Measurements from ENCODE around the gene IGF2R.
"Not testable (repeated sequence)": the region's sequence is repeated elsewhere in the genome, so short reads cannot be mapped to it uniquely, and the experiment has no call there.

The IGF2R gene

GRCh38 chr6:159951772-159952171, 17.1 kb upstream of the IGF2R start:
- no peak for DNase-seq (ENCODE audit: low read depth in 2 of 2)

GRCh38 chr6:159952289-159953005, 16.4 kb upstream of the IGF2R start:
- DNase-seq (ENCODE audit: low read depth in 2 of 2) = no peak

- DNase-seq (ENCODE audit: low read depth in 2 of 2) = no peak
Observed at GRCh38 chr6:159953091-159953601, 15.7 kb upstream of the IGF2R start.

GRCh38 chr6:159955945-159956361, 12.9 kb upstream of the IGF2R start:
- no peak for DNase-seq (ENCODE audit: low read depth in 2 of 2)

- DNase-seq (ENCODE audit: low read depth in 2 of 2) = no peak
Observed at GRCh38 chr6:159957071-159957673, 11.7 kb upstream of the IGF2R start.

GRCh38 chr6:159959165-159959975, 9.5 kb upstream of the IGF2R start:
- DNase-seq (ENCODE audit: low read depth in 2 of 2) = no peak

- no peak for DNase-seq (ENCODE audit: low read depth in 2 of 2)
Observed at GRCh38 chr6:159959976-159960384, 8.9 kb upstream of the IGF2R start.

- DNase-seq (ENCODE audit: low read depth in 2 of 2) = no peak
Observed at GRCh38 chr6:159960485-159960884, 8.4 kb upstream of the IGF2R start.

- DNase-seq (ENCODE audit: low read depth in 2 of 2) = no peak
Observed at GRCh38 chr6:159961528-159961927, 7.4 kb upstream of the IGF2R start.

- no peak for DNase-seq (ENCODE audit: low read depth in 2 of 2)
Observed at GRCh38 chr6:159963111-159963510, 5.8 kb upstream of the IGF2R start.

GRCh38 chr6:159964046-159964445, 4.8 kb upstream of the IGF2R start:
- DNase-seq (ENCODE audit: low read depth in 2 of 2) = no peak

- DNase-seq (ENCODE audit: low read depth in 2 of 2) = no peak
Observed at GRCh38 chr6:159966339-159966738, 2.5 kb upstream of the IGF2R start.

- no peak for DNase-seq (ENCODE audit: low read depth in 2 of 2)
Observed at GRCh38 chr6:159966981-159967380, 1.9 kb upstream of the IGF2R start.

- not testable (repeated sequence) for DNase-seq (ENCODE audit: low read depth in 2 of 2)
Observed at GRCh38 chr6:159967621-159968020, 1.3 kb upstream of the IGF2R start.

- no peak for DNase-seq (ENCODE audit: low read depth in 2 of 2)
Observed at GRCh38 chr6:159969204-159969912, 476 bp downstream of the IGF2R start.

- no peak for DNase-seq (ENCODE audit: low read depth in 2 of 2)
Observed at GRCh38 chr6:159969921-159970320, 1.0 kb downstream of the IGF2R start.

GRCh38 chr6:159970659-159971063, 1.8 kb downstream of the IGF2R start:
- no peak for DNase-seq (ENCODE audit: low read depth in 2 of 2)

GRCh38 chr6:159971341-159972178, 2.7 kb downstream of the IGF2R start:
- DNase-seq (ENCODE audit: low read depth in 2 of 2) = no peak

- no peak for DNase-seq (ENCODE audit: low read depth in 2 of 2)
Observed at GRCh38 chr6:159972506-159973268, 3.8 kb downstream of the IGF2R start.

- DNase-seq (ENCODE audit: low read depth in 2 of 2) = no peak
Observed at GRCh38 chr6:159973406-159973805, 4.5 kb downstream of the IGF2R start.

Measured in stimulated activated CD4-positive, alpha-beta T cell treated with anti-CD3 and anti-CD28 coated beads, Interleukin-1b, Interleukin-23, amount 100 ng/mL, for 1 hour (primary cell).